DOHH2 (cell line): ENCODE results near the gene IFNL4.

ENCODE experiments used
- EZH2phosphoT487 ChIP-seq: fragments of 200-600 bp; sonication (generic); IDR thresholded peaks from 2 replicates; pipeline ENCODE4 v1.6.1; 2017; ENCODE audit warnings: borderline replicate concordance, mild to moderate bottlenecking, antibody characterized with exemption, low read length, moderate library complexity, mixed read lengths
- TF ChIP-seq, protein P1 (sequence below): fragments of 200-600 bp; sonication (generic); IDR thresholded peaks from one replicate; pipeline ENCODE4 v1.5.1; 2014; ENCODE audit warnings: antibody characterized with exemption, mild to moderate bottlenecking, low read depth, low read length; ENCODE audit not compliant: poor library complexity, severe bottlenecking

GRCh38 chr19:39257227-39257626, 8.6 kb upstream of the IFNL4 start:
- TF ChIP-seq, protein P1, sequence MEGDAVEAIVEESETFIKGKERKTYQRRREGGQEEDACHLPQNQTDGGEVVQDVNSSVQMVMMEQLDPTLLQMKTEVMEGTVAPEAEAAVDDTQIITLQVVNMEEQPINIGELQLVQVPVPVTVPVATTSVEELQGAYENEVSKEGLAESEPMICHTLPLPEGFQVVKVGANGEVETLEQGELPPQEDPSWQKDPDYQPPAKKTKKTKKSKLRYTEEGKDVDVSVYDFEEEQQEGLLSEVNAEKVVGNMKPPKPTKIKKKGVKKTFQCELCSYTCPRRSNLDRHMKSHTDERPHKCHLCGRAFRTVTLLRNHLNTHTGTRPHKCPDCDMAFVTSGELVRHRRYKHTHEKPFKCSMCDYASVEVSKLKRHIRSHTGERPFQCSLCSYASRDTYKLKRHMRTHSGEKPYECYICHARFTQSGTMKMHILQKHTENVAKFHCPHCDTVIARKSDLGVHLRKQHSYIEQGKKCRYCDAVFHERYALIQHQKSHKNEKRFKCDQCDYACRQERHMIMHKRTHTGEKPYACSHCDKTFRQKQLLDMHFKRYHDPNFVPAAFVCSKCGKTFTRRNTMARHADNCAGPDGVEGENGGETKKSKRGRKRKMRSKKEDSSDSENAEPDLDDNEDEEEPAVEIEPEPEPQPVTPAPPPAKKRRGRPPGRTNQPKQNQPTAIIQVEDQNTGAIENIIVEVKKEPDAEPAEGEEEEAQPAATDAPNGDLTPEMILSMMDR: no peak
- TF ChIP-seq EZH2phosphoT487: no peak
